Raji (cell line): Measurements from ENCODE around the gene FAF2.

Experiments
- POLR2A ChIP-seq: IDR thresholded peaks from 2 replicates; pipeline ENCODE4 v1.6.1; 2011; ENCODE audit warnings: low read depth, low read length, control low read depth; ENCODE audit not compliant: insufficient read depth

The FAF2 gene

GRCh38 chr5:176440927-176441706 lies 7.1 kb upstream of the FAF2 start:
- TF ChIP-seq POLR2A, result no peak

GRCh38 chr5:176441921-176442323 lies 6.3 kb upstream of the FAF2 start:
- no peak for TF ChIP-seq POLR2A

GRCh38 chr5:176444742-176445141 lies 3.4 kb upstream of the FAF2 start:
- no peak for TF ChIP-seq POLR2A

GRCh38 chr5:176446028-176446665 lies 2.0 kb upstream of the FAF2 start:
- TF ChIP-seq POLR2A, result no peak

- TF ChIP-seq POLR2A, result no peak
Observed at GRCh38 chr5:176446884-176447590, 1.1 kb upstream of the FAF2 start.

- TF ChIP-seq POLR2A, result no peak
Observed at GRCh38 chr5:176447591-176447977, 601 bp upstream of the FAF2 start.

GRCh38 chr5:176450077-176450476 lies 1.9 kb downstream of the FAF2 start:
- no peak for TF ChIP-seq POLR2A

- TF ChIP-seq POLR2A, result no peak
Observed at GRCh38 chr5:176454724-176455394, 6.7 kb downstream of the FAF2 start.

GRCh38 chr5:176458904-176459561 lies 10.8 kb downstream of the FAF2 start:
- no peak for TF ChIP-seq POLR2A

GRCh38 chr5:176461349-176461748 lies 13.2 kb downstream of the FAF2 start:
- TF ChIP-seq POLR2A, result no peak

- TF ChIP-seq POLR2A, result no peak
Observed at GRCh38 chr5:176463113-176463764, 15.1 kb downstream of the FAF2 start.

- TF ChIP-seq POLR2A, result no peak
Observed at GRCh38 chr5:176466245-176466871, 18.2 kb downstream of the FAF2 start.

GRCh38 chr5:176469296-176469695 lies 21.1 kb downstream of the FAF2 start:
- TF ChIP-seq POLR2A, result no peak

GRCh38 chr5:176470539-176470938 lies 22.4 kb downstream of the FAF2 start:
- no peak for TF ChIP-seq POLR2A

- TF ChIP-seq POLR2A, result no peak
Observed at GRCh38 chr5:176471098-176471497, 22.9 kb downstream of the FAF2 start.
